RPMI8226 (cell line): ENCODE data around the gene SLC15A4.
"Not testable (repeated sequence)": the region's sequence is repeated elsewhere in the genome, so short reads cannot be mapped to it uniquely, and the experiment has no call there.

ENCODE experiments used
- DNase-seq: peaks from one replicate; pipeline ENCODE4 v3.0.0-alpha.2; 2015

SLC15A4 gene

GRCh38 chr12:128813392-128813791 lies 10.4 kb downstream of the SLC15A4 start:
- no peak for DNase-seq

GRCh38 chr12:128811806-128812205 lies 12.0 kb downstream of the SLC15A4 start:
- DNase-seq: no peak

GRCh38 chr12:128810182-128811127 lies 13.3 kb downstream of the SLC15A4 start:
- peak; percentile 85 for DNase-seq

GRCh38 chr12:128808651-128809050 lies 15.1 kb downstream of the SLC15A4 start:
- DNase-seq: no peak

- DNase-seq: no peak
Measured at GRCh38 chr12:128807161-128807724, 16.5 kb downstream of the SLC15A4 start.

- DNase-seq: no peak
Measured at GRCh38 chr12:128806573-128806972, 17.2 kb downstream of the SLC15A4 start.

GRCh38 chr12:128805406-128805805 lies 18.4 kb downstream of the SLC15A4 start:
- DNase-seq: not testable (repeated sequence)

- no peak for DNase-seq
Measured at GRCh38 chr12:128804762-128805161, 19.0 kb downstream of the SLC15A4 start.

- DNase-seq: no peak
Measured at GRCh38 chr12:128803788-128804187, 20.0 kb downstream of the SLC15A4 start.

- no peak for DNase-seq
Measured at GRCh38 chr12:128802756-128803155, 21.0 kb downstream of the SLC15A4 start.

GRCh38 chr12:128801879-128802391 lies 21.8 kb downstream of the SLC15A4 start:
- no peak for DNase-seq

GRCh38 chr12:128800606-128801005 lies 23.2 kb downstream of the SLC15A4 start:
- DNase-seq: no peak

GRCh38 chr12:128798571-128799341 lies 25.0 kb downstream of the SLC15A4 start:
- DNase-seq: no peak

- no peak for DNase-seq
Measured at GRCh38 chr12:128797119-128798118, 26.3 kb downstream of the SLC15A4 start.

- no peak for DNase-seq
Measured at GRCh38 chr12:128796439-128797118, 27.2 kb downstream of the SLC15A4 start.

- DNase-seq: no peak
Measured at GRCh38 chr12:128795530-128796361, 28.0 kb downstream of the SLC15A4 start.

- no peak for DNase-seq
Measured at GRCh38 chr12:128794661-128795529, 28.9 kb downstream of the SLC15A4 start.

GRCh38 chr12:128793701-128794100 lies 30.1 kb downstream of the SLC15A4 start:
- no peak for DNase-seq

GRCh38 chr12:128792881-128793280 lies 30.9 kb downstream of the SLC15A4 start:
- DNase-seq: no peak
